ENCODE measurements around the gene FAM81A. TPM values are rescaled to one million over a fixed set of nuclear protein-coding genes. Genes with fewer than 3 reads are reported as not detected.

FAM81A gene
- total and polyA plus RNA-seq, 8 donors: 1.9 to 5.0 (median 3.2) TPM

- Histone ChIP-seq H3K36me3 (no peaks in the 10 kb centered on the region), H3K9me3 (no peaks in the 10 kb centered on the region), H3K4me1 (peaks cover 6 to 16% of the 10 kb centered on the region in 2 donors), H3K27ac (no peak overlapping the region), H3K27me3 (no peaks in the 10 kb centered on the region), H3K4me3 (no peak overlapping the region)
- intact Hi-C loops (cut with DNase I): no loop called here
- TF ChIP-seq, protein P1, sequence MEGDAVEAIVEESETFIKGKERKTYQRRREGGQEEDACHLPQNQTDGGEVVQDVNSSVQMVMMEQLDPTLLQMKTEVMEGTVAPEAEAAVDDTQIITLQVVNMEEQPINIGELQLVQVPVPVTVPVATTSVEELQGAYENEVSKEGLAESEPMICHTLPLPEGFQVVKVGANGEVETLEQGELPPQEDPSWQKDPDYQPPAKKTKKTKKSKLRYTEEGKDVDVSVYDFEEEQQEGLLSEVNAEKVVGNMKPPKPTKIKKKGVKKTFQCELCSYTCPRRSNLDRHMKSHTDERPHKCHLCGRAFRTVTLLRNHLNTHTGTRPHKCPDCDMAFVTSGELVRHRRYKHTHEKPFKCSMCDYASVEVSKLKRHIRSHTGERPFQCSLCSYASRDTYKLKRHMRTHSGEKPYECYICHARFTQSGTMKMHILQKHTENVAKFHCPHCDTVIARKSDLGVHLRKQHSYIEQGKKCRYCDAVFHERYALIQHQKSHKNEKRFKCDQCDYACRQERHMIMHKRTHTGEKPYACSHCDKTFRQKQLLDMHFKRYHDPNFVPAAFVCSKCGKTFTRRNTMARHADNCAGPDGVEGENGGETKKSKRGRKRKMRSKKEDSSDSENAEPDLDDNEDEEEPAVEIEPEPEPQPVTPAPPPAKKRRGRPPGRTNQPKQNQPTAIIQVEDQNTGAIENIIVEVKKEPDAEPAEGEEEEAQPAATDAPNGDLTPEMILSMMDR (IDR thresholded peaks at IDR 0.05): no peak
- ATAC-seq (no peak), DNase-seq (no peak)
Measured at GRCh38 chr15:59413577-59413976, 24.4 kb upstream of the FAM81A start.

- no peak overlapping the region for H3K27ac ChIP-seq
- H3K9me3 ChIP-seq: no peaks in the 10 kb centered on the region
- intact Hi-C loops (cut with DNase I): no loop called here
- no peaks in the 10 kb centered on the region for H3K36me3 ChIP-seq
- no peak overlapping the region for H3K4me3 ChIP-seq
- peaks cover 0 to 4% of the 10 kb centered on the region in 2 donors for H3K4me1 ChIP-seq
- DNase-seq (no peak), ATAC-seq (no peak)
- peaks cover 0 to 4% of the 10 kb centered on the region in 2 donors for H3K27me3 ChIP-seq
- TF ChIP-seq, protein P1 (IDR thresholded peaks at IDR 0.05): no peak
Measured at GRCh38 chr15:59416816-59417215, 21.2 kb upstream of the FAM81A start.

DNA sequence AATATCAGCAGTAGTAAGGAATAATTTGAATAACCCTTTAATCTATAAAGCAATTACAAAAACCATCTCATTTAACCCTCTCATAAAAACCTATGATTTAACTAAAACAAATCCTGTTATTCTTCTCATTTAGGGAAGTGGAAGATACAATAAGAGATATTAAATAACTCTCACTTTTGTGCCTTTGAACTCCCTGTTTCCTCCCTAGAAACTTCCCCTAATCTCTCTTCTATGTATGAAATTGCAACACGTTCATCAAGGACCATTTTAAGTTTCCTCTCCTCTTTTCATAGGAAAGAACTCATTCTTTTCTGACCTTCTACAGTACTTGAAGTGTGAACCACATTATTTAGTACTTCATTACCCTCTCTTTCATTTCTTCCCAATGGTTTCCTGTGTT is 18.8 kb upstream of the FAM81A start:
- Histone ChIP-seq H3K27me3 (peaks cover 0 to 4% of the 10 kb centered on the region in 2 donors), H3K27ac (no peak overlapping the region), H3K4me1 (peaks cover 0 to 4% of the 10 kb centered on the region in 2 donors), H3K4me3 (no peak overlapping the region), H3K36me3 (no peaks in the 10 kb centered on the region), H3K9me3 (no peaks in the 10 kb centered on the region)
- ATAC-seq (no peak), DNase-seq (no peak)
- intact Hi-C loops (cut with DNase I): no loop called here
- TF ChIP-seq, protein P1 (IDR thresholded peaks at IDR 0.05): no peak

DNA sequence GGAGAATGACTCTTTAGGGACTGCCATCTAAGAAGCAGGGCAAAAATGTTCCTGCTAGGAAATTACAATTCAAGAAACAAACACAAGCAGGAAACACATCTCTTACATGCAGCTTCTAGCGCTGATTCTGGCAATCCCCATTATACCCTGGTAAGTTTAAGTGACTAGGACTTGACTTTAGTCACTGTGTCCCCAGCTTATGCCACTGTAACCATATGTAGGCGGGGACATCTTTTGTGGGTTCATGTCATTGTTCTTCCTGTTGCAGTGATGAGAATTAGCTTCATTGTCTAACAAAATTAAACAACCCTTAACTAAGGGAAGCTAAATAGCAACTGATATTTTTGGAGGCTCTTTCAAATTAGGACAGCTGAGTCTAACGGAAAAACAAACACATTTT is 17.9 kb upstream of the FAM81A start:
- no peak for ATAC-seq
- Histone ChIP-seq H3K9me3 (no peaks in the 10 kb centered on the region), H3K4me1 (peaks cover 0 to 4% of the 10 kb centered on the region in 2 donors), H3K27me3 (peaks cover 0 to 4% of the 10 kb centered on the region in 2 donors), H3K27ac (no peak overlapping the region), H3K4me3 (no peak overlapping the region), H3K36me3 (no peaks in the 10 kb centered on the region)
- no peak for DNase-seq
- intact Hi-C loops (cut with DNase I): no loop called here
- TF ChIP-seq, protein P1 (IDR thresholded peaks at IDR 0.05): no peak

DNA sequence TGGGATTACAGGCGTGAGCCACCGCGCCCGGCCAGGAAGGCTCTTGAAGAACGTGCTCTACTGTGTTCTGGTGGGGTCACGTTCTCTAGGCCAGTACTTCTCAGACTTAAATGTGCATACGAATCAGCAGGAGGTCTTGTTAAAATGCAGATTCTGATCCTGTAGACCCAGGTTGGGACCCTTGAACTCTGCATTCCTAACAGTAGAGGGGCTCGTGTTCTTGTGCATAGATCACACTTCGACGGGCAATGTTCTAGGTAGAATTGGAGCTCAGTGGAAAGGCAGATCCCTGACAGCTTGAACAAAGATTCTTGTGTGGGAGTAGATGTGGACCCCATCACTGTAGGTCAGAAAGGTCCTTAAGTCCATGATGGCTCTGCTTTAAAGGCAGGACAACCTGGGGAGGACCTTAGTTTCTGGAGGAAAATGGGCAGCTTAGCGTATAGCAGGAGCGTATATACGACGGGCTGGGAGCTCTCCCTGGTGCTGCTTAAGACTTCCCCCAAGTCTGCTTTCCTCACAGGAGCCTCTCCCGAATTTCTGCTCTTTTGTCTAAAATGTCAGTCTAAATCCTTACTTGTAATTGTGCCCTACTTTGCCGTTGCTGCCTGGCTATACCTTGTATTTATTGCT is 16.9 kb upstream of the FAM81A start:
- Histone ChIP-seq H3K27ac (no peak overlapping the region), H3K36me3 (no peaks in the 10 kb centered on the region), H3K4me1 (peaks cover 0 to 4% of the 10 kb centered on the region in 2 donors), H3K4me3 (no peak overlapping the region), H3K9me3 (no peaks in the 10 kb centered on the region), H3K27me3 (peaks cover 0 to 4% of the 10 kb centered on the region in 2 donors)
- DNase-seq (no peak), ATAC-seq (peak; percentile 45)
- intact Hi-C loops (cut with DNase I): no loop called here
- TF ChIP-seq, protein P1 (IDR thresholded peaks at IDR 0.05): no peak

Measured in left lung (tissue), 10 donors.